ENCODE results near the gene RAB3GAP1.

DNA sequence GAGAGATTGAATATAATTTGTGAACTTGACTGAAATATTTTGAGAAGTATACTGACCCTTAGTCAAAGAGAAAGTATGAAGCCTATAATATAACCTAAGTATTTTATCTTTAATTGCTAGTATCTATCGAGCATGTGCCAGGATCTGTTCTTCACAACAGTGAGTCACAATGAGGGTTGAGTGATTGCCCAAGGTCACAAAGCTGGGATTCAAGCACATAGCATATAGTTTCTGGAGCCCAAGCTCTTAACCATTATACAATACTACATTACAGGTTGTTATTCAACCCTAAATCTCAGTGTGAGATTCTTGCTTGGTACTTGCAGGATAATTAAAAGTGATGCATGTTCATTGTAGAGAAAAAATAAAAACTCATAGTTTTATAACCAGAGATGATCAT lies 97.2 kb downstream of the RAB3GAP1 start:
- TF ChIP-seq, protein P1, sequence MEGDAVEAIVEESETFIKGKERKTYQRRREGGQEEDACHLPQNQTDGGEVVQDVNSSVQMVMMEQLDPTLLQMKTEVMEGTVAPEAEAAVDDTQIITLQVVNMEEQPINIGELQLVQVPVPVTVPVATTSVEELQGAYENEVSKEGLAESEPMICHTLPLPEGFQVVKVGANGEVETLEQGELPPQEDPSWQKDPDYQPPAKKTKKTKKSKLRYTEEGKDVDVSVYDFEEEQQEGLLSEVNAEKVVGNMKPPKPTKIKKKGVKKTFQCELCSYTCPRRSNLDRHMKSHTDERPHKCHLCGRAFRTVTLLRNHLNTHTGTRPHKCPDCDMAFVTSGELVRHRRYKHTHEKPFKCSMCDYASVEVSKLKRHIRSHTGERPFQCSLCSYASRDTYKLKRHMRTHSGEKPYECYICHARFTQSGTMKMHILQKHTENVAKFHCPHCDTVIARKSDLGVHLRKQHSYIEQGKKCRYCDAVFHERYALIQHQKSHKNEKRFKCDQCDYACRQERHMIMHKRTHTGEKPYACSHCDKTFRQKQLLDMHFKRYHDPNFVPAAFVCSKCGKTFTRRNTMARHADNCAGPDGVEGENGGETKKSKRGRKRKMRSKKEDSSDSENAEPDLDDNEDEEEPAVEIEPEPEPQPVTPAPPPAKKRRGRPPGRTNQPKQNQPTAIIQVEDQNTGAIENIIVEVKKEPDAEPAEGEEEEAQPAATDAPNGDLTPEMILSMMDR (IDR thresholded peaks at IDR 0.05), result no peak
- TF ChIP-seq EZH2 (IDR thresholded peaks at IDR 0.05) (no peak), EZH2phosphoT487 (IDR thresholded peaks at IDR 0.05) (no peak)
